ENCODE measurements around the gene AMMECR1L.

DNA sequence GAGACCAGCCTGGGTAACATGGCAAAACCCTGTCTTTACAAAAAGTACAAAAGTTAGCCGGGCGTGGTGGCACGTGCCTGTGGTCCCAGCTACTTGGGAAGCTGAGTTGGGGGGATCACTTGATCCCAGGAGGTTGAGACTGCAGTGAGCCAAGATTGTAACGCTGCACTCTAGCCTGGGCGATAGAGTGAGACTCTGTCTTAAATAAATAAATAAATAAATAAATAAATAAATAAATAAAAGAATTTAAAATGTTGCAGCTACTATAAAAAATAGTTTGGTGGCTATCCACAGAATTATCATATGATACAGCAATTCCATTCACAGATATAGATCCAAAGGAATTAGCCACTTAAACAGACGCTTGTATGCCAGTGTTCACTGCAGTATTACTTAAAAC lies 49.6 kb upstream of the AMMECR1L start:
- TF ChIP-seq, protein P1, sequence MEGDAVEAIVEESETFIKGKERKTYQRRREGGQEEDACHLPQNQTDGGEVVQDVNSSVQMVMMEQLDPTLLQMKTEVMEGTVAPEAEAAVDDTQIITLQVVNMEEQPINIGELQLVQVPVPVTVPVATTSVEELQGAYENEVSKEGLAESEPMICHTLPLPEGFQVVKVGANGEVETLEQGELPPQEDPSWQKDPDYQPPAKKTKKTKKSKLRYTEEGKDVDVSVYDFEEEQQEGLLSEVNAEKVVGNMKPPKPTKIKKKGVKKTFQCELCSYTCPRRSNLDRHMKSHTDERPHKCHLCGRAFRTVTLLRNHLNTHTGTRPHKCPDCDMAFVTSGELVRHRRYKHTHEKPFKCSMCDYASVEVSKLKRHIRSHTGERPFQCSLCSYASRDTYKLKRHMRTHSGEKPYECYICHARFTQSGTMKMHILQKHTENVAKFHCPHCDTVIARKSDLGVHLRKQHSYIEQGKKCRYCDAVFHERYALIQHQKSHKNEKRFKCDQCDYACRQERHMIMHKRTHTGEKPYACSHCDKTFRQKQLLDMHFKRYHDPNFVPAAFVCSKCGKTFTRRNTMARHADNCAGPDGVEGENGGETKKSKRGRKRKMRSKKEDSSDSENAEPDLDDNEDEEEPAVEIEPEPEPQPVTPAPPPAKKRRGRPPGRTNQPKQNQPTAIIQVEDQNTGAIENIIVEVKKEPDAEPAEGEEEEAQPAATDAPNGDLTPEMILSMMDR (conservative IDR thresholded peaks at IDR 0.05): no peak
- TF ChIP-seq EZH2 (IDR thresholded peaks at IDR 0.05; ENCODE audit: low read depth): no peak

Data from PC-9 (cell line).